Measurements from ENCODE around the gene UQCRC1.

UQCRC1 gene

DNA sequence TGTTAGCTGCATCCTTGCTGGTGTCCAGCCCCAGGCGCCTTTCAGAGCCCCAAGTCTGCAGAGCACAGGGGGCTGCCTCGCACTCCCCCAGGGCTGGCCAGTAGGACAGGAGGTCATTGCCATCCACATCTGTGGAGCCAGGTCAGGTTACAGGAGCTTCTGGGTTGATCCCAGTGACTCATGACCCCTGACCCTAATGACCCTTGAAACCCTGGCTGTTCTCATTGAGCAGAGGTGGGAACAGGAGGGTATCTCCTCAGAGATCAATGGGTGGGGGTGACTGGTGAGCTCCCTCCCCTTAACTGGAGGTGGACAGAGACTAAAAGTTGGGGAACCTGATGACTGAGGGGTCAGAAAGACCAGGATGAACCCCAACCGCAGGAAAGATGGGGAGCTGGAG is 31.9 kb upstream of the UQCRC1 start (continued):
- TF ChIP-seq SALL2 (tag by site-specific recombination; IDR thresholded peaks at IDR 0.05; ENCODE audit: borderline replicate concordance) = no peak
- TF ChIP-seq, protein P1, sequence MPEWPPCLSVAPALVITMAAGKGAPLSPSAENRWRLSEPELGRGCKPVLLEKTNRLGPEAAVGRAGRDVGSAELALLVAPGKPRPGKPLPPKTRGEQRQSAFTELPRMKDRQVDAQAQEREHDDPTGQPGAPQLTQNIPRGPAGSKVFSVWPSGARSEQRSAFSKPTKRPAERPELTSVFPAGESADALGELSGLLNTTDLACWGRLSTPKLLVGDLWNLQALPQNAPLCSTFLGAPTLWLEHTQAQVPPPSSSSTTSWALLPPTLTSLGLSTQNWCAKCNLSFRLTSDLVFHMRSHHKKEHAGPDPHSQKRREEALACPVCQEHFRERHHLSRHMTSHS (tag by site-specific recombination; IDR thresholded peaks at IDR 0.05) = no peak

DNA sequence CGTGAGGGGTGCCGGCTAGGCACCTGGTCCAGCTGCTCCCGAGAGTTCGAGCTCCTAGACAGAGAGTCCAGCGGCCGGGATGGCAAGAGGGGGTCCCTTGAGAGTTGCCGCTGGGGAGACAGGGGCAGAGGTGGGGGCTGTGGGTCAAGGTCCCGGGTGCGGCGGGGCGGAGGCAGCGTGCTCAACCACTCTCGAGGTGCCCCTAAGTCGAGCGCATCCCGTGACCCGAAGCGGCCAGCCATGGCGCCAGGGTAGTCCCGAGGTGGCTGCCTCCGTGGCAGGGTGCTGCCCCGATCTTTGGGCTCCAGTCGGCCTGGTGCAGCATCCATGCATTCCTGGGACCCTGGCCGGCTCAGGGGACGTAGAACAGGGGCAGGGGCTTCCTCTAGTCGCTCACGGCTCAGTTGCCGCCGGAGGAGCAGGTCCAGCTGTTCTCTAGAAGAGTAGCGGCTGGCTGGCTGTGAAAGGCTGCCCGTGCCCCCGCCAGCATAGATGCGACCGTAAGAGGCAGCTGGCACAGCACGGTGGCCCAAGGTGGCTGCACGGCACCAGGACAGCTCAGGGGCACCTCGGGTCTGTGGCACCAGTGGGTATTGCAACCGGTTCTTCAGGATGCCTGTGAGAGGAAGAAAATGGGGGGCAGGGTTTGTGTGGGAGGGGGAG is 30.6 kb upstream of the UQCRC1 start:
- Histone ChIP-seq H3K36me3 (ENCODE audit: control insufficient read depth in 2 of 2, insufficient read depth in 1 of 2, low read length in 2 of 2) (no peaks in the 10 kb centered on the region), H3K4me3 (ENCODE audit: low read depth, low read length) (no peak overlapping the region), H3K9me3 (ENCODE audit: control insufficient read depth, insufficient read depth, low read depth, low read length) (no peaks in the 10 kb centered on the region), H3K4me1 (ENCODE audit: control insufficient read depth, insufficient read depth, low read length) (no peaks in the 10 kb centered on the region), H3K27ac (ENCODE audit: extremely low read depth, low read depth, low read length) (no peak overlapping the region)
- POLR2A ChIA-PET = no interaction called here
- TF ChIP-seq ZNF600 (tag by site-specific recombination; IDR thresholded peaks at IDR 0.05) = no peak
- no peak for TF ChIP-seq ZNF391 (tag by site-specific recombination; IDR thresholded peaks at IDR 0.05; ENCODE audit: borderline replicate concordance, low read depth)
- TF ChIP-seq KLF7 (tag by site-specific recombination; IDR thresholded peaks at IDR 0.05; ENCODE audit: borderline replicate concordance) = no peak
- TF ChIP-seq KLF1 (tag by site-specific recombination; IDR thresholded peaks at IDR 0.05) = no peak
- no peak for TF ChIP-seq ZNF211 (tag by site-specific recombination; IDR thresholded peaks at IDR 0.05; ENCODE audit: low read depth)
- TF ChIP-seq ZNF785 (tag by site-specific recombination; IDR thresholded peaks at IDR 0.05) = no peak
- TF ChIP-seq ZNF654 (tag by site-specific recombination; IDR thresholded peaks at IDR 0.05; ENCODE audit: low read depth) = no peak
- TF ChIP-seq SETDB1 (IDR thresholded peaks at IDR 0.05; ENCODE audit: insufficient read length, low read length) = no peak
- no peak for TF ChIP-seq ZNF155 (tag by site-specific recombination; IDR thresholded peaks at IDR 0.05)
- no peak for TF ChIP-seq ZNF10 (tag by site-specific recombination; IDR thresholded peaks at IDR 0.05)
- TF ChIP-seq, protein P2, sequence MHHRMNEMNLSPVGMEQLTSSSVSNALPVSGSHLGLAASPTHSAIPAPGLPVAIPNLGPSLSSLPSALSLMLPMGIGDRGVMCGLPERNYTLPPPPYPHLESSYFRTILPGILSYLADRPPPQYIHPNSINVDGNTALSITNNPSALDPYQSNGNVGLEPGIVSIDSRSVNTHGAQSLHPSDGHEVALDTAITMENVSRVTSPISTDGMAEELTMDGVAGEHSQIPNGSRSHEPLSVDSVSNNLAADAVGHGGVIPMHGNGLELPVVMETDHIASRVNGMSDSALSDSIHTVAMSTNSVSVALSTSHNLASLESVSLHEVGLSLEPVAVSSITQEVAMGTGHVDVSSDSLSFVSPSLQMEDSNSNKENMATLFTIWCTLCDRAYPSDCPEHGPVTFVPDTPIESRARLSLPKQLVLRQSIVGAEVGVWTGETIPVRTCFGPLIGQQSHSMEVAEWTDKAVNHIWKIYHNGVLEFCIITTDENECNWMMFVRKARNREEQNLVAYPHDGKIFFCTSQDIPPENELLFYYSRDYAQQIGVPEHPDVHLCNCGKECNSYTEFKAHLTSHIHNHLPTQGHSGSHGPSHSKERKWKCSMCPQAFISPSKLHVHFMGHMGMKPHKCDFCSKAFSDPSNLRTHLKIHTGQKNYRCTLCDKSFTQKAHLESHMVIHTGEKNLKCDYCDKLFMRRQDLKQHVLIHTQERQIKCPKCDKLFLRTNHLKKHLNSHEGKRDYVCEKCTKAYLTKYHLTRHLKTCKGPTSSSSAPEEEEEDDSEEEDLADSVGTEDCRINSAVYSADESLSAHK (tag by site-specific recombination; IDR thresholded peaks at IDR 0.05) = no peak
- TF ChIP-seq ZNF701 (tag by site-specific recombination; IDR thresholded peaks at IDR 0.05) = no peak
- no peak for TF ChIP-seq ZBTB17 (tag by site-specific recombination; IDR thresholded peaks at IDR 0.05)
- no peak for TF ChIP-seq ZNF169 (tag by site-specific recombination; IDR thresholded peaks at IDR 0.05)
- TF ChIP-seq, protein P3, sequence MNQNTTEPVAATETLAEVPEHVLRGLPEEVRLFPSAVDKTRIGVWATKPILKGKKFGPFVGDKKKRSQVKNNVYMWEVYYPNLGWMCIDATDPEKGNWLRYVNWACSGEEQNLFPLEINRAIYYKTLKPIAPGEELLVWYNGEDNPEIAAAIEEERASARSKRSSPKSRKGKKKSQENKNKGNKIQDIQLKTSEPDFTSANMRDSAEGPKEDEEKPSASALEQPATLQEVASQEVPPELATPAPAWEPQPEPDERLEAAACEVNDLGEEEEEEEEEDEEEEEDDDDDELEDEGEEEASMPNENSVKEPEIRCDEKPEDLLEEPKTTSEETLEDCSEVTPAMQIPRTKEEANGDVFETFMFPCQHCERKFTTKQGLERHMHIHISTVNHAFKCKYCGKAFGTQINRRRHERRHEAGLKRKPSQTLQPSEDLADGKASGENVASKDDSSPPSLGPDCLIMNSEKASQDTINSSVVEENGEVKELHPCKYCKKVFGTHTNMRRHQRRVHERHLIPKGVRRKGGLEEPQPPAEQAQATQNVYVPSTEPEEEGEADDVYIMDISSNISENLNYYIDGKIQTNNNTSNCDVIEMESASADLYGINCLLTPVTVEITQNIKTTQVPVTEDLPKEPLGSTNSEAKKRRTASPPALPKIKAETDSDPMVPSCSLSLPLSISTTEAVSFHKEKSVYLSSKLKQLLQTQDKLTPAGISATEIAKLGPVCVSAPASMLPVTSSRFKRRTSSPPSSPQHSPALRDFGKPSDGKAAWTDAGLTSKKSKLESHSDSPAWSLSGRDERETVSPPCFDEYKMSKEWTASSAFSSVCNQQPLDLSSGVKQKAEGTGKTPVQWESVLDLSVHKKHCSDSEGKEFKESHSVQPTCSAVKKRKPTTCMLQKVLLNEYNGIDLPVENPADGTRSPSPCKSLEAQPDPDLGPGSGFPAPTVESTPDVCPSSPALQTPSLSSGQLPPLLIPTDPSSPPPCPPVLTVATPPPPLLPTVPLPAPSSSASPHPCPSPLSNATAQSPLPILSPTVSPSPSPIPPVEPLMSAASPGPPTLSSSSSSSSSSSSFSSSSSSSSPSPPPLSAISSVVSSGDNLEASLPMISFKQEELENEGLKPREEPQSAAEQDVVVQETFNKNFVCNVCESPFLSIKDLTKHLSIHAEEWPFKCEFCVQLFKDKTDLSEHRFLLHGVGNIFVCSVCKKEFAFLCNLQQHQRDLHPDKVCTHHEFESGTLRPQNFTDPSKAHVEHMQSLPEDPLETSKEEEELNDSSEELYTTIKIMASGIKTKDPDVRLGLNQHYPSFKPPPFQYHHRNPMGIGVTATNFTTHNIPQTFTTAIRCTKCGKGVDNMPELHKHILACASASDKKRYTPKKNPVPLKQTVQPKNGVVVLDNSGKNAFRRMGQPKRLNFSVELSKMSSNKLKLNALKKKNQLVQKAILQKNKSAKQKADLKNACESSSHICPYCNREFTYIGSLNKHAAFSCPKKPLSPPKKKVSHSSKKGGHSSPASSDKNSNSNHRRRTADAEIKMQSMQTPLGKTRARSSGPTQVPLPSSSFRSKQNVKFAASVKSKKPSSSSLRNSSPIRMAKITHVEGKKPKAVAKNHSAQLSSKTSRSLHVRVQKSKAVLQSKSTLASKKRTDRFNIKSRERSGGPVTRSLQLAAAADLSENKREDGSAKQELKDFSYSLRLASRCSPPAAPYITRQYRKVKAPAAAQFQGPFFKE (tag by site-specific recombination; IDR thresholded peaks at IDR 0.05; ENCODE audit: borderline replicate concordance) = no peak
- TF ChIP-seq ZNF610 (tag by site-specific recombination; IDR thresholded peaks at IDR 0.05; ENCODE audit: borderline replicate concordance) = no peak
- CTCF ChIA-PET = no interaction called here
